PC-3 (cell line): ENCODE measurements around the gene CHST3. TPM values are rescaled to one million over a fixed set of nuclear protein-coding genes. Genes with fewer than 3 reads are reported as not detected.

Experiments
- ATAC-seq: fragments of 200-7000 bp; cut with Tn5 transposase; 2 replicates; pipeline ENCODE4 v1.9.1; 2020; ENCODE audit warnings: mild to moderate bottlenecking, moderate library complexity
- BruUV-seq: library from RNA; stranded (reverse); fragments of 400-500 nt; replicated peaks from 2 replicates; lab custom pipeline; 2021; lab: Mats Ljungman, UMichigan
- CTCF ChIA-PET: fragments of 300-600 bp; sonication (Branson Sonifier 250); formaldehyde crosslinking; loops from one replicate; lab custom pipeline; 2022; ENCODE audit warnings: antibody characterized with exemption; lab: Charles Lee
- POLR2A ChIA-PET: fragments of 300-600 bp; sonication (Branson Sonifier 250); formaldehyde crosslinking; loops from one replicate; lab custom pipeline; 2022; ENCODE audit warnings: antibody characterized with exemption; ENCODE audit not compliant: unreplicated experiment; lab: Charles Lee
- DNase-seq: peaks from one replicate; pipeline ENCODE4 v3.0.0-alpha.2; 2015
- H2AFZ ChIP-seq: fragments of 300-600 bp; sonication (generic); 2 replicates; pipeline ENCODE4 v1.6.0; 2016; ENCODE audit warnings: antibody characterized with exemption, low read length
- H3F3A ChIP-seq: fragments of 300-600 bp; sonication (generic); one replicate; pipeline ENCODE4 v1.6.0; 2017; ENCODE audit warnings: antibody characterized with exemption, low read length, control low read depth, mild to moderate bottlenecking; ENCODE audit not compliant: unreplicated experiment
- H3K27ac ChIP-seq: fragments of 300-600 bp; sonication (generic); 2 replicates; pipeline ENCODE4 v1.5.1; 2016; ENCODE audit warnings: mild to moderate bottlenecking, low read length
- H3K27me3 ChIP-seq: fragments of 300-600 bp; sonication (generic); 2 replicates; pipeline ENCODE4 v1.6.1; 2016; ENCODE audit warnings: low read length, mixed read lengths
- H3K36me3 ChIP-seq: fragments of 300-600 bp; sonication (generic); 2 replicates; pipeline ENCODE4 v1.6.1; 2016; ENCODE audit warnings: low read depth, mixed run types, low read length, mixed read lengths
- H3K4me1 ChIP-seq: fragments of 300-600 bp; sonication (generic); 2 replicates; pipeline ENCODE4 v1.5.1; 2016; ENCODE audit warnings: low read length; ENCODE audit not compliant: insufficient read depth
- H3K4me2 ChIP-seq: fragments of 300-600 bp; sonication (generic); 2 replicates; pipeline ENCODE4 v1.6.0; 2016; ENCODE audit warnings: low read length
- H3K4me3 ChIP-seq: fragments of 300-600 bp; sonication (generic); 2 replicates; pipeline ENCODE4 v1.5.1; 2016; ENCODE audit warnings: mild to moderate bottlenecking, low read length, mixed read lengths
- H3K79me2 ChIP-seq: fragments of 300-600 bp; sonication (generic); 2 replicates; pipeline ENCODE4 v1.6.1; 2017; ENCODE audit warnings: low read length, mixed read lengths
- H3K9ac ChIP-seq: fragments of 300-600 bp; sonication (generic); 2 replicates; pipeline ENCODE4 v1.6.0; 2016; ENCODE audit warnings: mild to moderate bottlenecking, low read length
- H3K9me2 ChIP-seq: fragments of 300-600 bp; sonication (generic); replicated peaks from 2 replicates; pipeline ENCODE4 v1.6.1; 2016; ENCODE audit warnings: mixed run types, low read length, mixed read lengths
- H3K9me3 ChIP-seq: fragments of 300-600 bp; sonication (generic); 2 replicates; pipeline ENCODE4 v1.6.1; 2016; ENCODE audit warnings: low read length, mixed read lengths
- H4K20me1 ChIP-seq: fragments of 300-600 bp; sonication (generic); 2 replicates; pipeline ENCODE4 v1.6.1; 2016; ENCODE audit warnings: low read length, mixed read lengths
- CTCF ChIP-seq: fragments of 300-600 bp; sonication (generic); conservative IDR thresholded peaks from 2 replicates; pipeline ENCODE4 v1.5.1; 2017; ENCODE audit warnings: antibody characterized with exemption, low read depth, mild to moderate bottlenecking, low read length
- EZH2 ChIP-seq: fragments of 300-600 bp; sonication (generic); IDR thresholded peaks from one replicate; pipeline ENCODE4 v1.6.1; 2017; ENCODE audit warnings: antibody characterized with exemption, mild to moderate bottlenecking, low read length; ENCODE audit not compliant: unreplicated experiment
- EZH2phosphoT487 ChIP-seq: fragments of 300-600 bp; sonication (generic); IDR thresholded peaks from 2 replicates; pipeline ENCODE4 v1.6.1; 2018; ENCODE audit warnings: mild to moderate bottlenecking, antibody characterized with exemption, low read length, borderline replicate concordance
- intact Hi-C: fragments of 100-400 bp; cut with micrococcal nuclease; formaldehyde crosslinking; loops from 2 replicates; pipeline ENCODE4 v1.9.0; 2023
- total RNA-seq: library from RNA; depleted of rRNA; stranded (reverse); fragments of >200 nt; gene quantifications from 2 replicates; pipeline ENCODE4 v1.2.3, GENCODE V29; 2014

The CHST3 gene
- total RNA-seq, 1 experiment from 2014 or later: 12.7 TPM

DNA sequence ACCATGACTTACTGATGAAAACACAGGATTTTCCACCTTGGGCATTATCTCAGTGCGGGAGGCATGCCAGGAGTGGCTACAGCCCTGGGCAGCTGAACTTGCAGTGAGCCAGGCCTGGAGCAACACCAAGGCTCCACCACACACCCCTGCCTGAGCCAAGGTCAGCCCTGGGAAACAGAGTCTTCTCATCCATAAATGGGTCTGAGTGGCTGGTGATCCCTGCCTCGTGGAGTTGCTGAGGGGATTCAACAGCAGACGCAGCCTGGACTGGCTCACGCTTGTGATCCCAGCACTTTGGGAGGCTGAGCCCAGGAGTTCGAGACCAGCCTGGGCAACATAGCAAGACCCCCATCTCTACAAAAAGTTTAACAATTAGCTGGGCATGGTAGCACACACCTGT lies 91.9 kb downstream of the CHST3 start:
- H4K20me1 ChIP-seq: no peaks in the 10 kb centered on the region
- ChIA-PET CTCF (no interaction called here), POLR2A (interaction anchor here (0.6 kb wide), 1 partner anchor 289 kb away, joined by 9 read pairs; no protein-coding TSS in a partner anchor)
- DNase-seq (no peak), ATAC-seq (no peak)
- intact Hi-C loops: no loop called here
- H3K27me3 ChIP-seq: no peaks in the 10 kb centered on the region
- no peaks in the 10 kb centered on the region for H3K36me3 ChIP-seq
- no peaks in the 10 kb centered on the region for H3K9me2 ChIP-seq
- H2AFZ ChIP-seq: no peak overlapping the region
- no peak overlapping the region for H3K9ac ChIP-seq
- BruUV-seq: no TSS peak
- TF ChIP-seq CTCF (no peak), EZH2phosphoT487 (no peak), EZH2 (no peak)
- no peaks in the 10 kb centered on the region for H3K79me2 ChIP-seq
- H3K4me2 ChIP-seq: no peak overlapping the region
- H3K4me3 ChIP-seq: no peak overlapping the region
- H3K9me3 ChIP-seq: no peaks in the 10 kb centered on the region
- no peak overlapping the region for H3K27ac ChIP-seq
- no peaks in the 10 kb centered on the region for H3F3A ChIP-seq
- no peaks in the 10 kb centered on the region for H3K4me1 ChIP-seq

DNA sequence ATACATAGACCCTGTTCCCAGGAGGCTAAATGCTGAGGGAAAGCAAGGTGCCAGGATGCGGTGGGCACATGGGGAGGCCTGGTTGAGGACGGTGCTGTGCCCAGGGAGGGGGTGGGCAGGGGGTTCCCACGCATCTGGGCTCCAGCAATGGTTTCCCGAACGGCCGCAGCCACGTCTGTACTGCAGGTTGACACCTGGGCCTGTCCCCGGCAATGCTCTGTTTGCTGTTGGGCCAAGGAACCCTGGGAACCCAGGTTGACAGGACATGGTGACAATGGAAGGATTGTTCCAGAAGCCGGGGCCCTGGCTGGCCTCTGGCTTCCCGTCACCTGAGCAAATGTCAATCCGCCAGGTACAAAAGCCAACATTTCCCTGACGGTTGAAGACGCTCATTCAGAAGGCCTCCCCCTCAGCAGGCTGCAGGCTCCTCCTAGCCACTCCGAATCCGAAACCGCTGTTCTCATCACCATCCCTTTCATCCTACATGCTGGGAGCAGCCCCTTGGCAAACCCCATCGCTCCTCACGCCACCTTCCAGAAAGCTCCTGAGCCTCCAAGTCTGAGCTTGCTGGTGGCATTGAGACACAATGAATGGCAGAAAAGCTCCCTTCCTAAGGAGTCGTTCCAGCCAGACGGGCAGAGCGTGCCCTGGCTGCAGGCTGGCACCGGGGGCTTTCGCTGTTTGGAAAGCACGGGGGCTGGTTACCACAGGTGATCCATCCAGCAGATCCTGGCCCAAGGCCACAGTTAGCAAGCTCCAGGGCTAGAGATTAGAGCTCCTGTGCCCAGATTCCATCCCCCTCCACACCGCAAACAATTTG lies 92.9 kb downstream of the CHST3 start:
- Histone ChIP-seq H3K9ac (no peak overlapping the region), H3K27ac (no peak overlapping the region), H3F3A (no peaks in the 10 kb centered on the region), H3K27me3 (no peaks in the 10 kb centered on the region), H3K9me2 (no peaks in the 10 kb centered on the region), H3K4me2 (no peak overlapping the region), H3K79me2 (no peaks in the 10 kb centered on the region), H4K20me1 (no peaks in the 10 kb centered on the region), H3K9me3 (no peaks in the 10 kb centered on the region), H2AFZ (no peak overlapping the region), H3K4me3 (no peak overlapping the region), H3K4me1 (no peaks in the 10 kb centered on the region), H3K36me3 (no peaks in the 10 kb centered on the region)
- CTCF ChIA-PET: no interaction called here
- TF ChIP-seq EZH2: no peak
- no peak for TF ChIP-seq EZH2phosphoT487
- TF ChIP-seq CTCF: no peak
- ATAC-seq (no peak), DNase-seq (no peak)
- POLR2A ChIA-PET: no interaction called here
- intact Hi-C loops: no loop called here
- BruUV-seq: no TSS peak

DNA sequence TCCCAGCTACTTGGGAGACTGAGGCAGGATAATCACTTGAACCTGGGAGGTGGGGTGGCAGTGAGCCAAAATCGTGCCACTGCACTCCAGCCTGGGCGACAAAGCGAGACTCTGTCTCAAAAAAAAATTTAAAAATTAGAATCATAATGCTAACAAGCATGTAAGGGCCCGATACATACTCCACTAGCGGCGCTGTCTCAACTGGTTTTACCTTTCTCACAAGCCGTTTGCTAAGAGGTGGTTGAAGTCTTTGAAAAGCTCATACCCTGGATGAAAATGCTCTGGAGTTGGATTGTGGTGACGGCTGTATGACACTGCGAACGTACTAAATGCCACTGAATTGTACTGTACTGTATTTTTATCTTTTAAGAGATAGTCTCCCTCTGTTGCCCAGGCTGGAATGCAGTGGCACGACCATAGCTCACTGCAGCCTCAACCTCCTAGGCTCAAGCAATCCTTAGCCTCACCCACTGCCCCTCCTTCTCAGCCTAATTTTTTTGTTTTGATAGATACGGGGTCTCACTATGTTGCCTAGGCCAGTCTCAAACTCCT lies 94.2 kb downstream of the CHST3 start:
- no peak for TF ChIP-seq EZH2phosphoT487
- TF ChIP-seq CTCF: no peak
- CTCF ChIA-PET: no interaction called here

More for the DNA sequence above, 94.2 kb downstream of the CHST3 start:
- Histone ChIP-seq H2AFZ (no peak overlapping the region), H3K9ac (no peak overlapping the region), H4K20me1 (no peaks in the 10 kb centered on the region), H3K9me2 (no peaks in the 10 kb centered on the region), H3K79me2 (no peaks in the 10 kb centered on the region), H3K4me1 (peaks cover 2% of the 10 kb centered on the region), H3K27ac (no peak overlapping the region), H3K4me2 (no peak overlapping the region), H3K9me3 (no peaks in the 10 kb centered on the region), H3K27me3 (no peaks in the 10 kb centered on the region), H3K36me3 (no peaks in the 10 kb centered on the region), H3K4me3 (no peak overlapping the region), H3F3A (no peaks in the 10 kb centered on the region)
- DNase-seq (no peak), ATAC-seq (no peak)
- BruUV-seq: no TSS peak
- intact Hi-C loops: no loop called here
- POLR2A ChIA-PET: no interaction called here
